ENCODE results near the gene PEAK1.
A peak's percentile ranks its signal among the peaks of the same experiment; 100 is the strongest.

The PEAK1 gene

DNA sequence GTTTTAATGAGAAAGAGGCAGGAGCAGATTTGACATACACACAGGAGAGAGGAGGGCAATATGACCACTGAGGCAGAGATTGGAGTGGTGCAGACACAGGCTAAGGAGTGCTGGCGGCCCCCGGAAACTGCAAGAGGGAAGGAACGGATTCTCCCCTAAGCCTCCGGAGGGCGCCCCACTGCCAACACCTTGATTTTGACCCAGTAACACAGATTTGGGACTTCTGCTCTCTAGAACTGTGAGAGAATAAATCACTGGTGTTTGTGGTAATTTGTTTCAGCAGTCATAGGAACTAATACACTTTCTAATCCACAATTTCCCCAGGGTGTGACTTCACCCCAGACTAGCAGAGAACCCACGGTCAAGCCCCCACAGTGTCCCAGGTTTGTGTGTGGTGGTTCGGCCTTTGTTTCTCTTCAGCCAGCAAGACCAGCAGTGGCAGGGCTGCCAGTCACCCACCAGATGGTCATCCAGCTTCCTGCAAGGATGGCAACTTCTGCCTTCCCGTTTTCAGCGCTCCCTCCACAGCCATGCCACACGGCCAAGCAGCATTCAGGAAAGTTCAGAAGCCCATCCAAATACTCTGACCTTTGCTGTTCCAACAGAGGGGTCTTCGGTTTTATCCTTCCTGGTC lies 325.4 kb downstream of the PEAK1 start:
- no peak for DNase-seq (ENCODE audit: low read depth)

DNA sequence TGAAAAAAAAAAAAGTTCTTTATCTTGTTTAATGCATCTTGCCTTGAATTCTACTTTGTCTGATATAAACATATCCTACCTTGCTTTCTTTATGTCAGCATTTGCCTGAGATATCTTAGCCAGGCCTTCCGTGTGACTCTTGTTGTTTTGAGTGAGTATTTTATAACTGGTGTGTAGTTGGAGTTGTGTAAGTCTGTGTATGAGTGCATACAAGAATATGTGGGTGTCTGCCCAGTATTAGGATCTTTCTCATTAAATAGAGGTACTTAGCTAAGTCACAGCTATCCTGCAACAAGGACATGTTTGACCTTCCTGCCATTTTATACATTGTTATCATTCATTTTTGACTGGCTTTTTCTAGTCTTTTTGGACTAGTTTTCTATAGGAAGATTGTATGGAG lies 326.5 kb downstream of the PEAK1 start:
- no peak for DNase-seq (ENCODE audit: low read depth)

DNA sequence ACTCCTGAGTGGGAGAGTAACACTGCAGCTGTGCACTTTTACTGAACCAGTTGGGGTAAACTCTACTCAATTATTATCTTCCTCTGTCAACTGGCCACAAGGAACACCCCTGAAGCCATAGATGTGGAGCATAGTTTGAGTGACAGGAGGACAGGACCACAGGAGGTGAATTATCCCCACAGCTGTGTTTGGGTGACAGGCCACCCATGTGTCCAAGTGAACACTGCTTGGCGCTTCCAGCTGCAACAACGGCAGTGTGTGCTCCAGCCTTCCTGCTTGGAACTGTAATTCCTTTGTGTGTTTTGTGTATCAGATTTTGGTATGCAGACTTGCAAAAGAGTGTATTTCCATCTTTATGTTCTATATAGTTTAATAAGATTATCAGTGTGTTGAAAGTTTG lies 328.8 kb downstream of the PEAK1 start:
- DNase-seq (ENCODE audit: low read depth): no peak

DNA sequence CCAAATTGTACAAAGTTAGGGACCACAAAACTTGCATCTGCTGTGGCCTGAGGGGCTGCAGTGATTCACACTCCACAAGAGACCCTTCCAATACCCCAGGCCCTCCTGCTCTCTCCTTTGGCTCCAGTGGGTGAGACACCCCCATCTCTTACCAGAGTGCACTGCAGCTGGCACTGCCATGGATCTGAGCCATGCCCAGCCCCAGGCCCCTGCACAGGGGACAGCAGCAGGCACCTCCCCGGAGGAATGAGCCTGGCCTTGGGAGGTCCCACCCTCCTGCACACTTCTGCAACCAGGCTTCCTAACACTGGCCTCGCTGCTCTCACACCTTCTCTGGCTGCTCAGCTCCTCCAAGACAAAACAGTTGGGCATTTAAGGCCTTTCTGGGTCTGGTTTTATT lies 332.7 kb downstream of the PEAK1 start:
- no peak for DNase-seq (ENCODE audit: low read depth)

DNA sequence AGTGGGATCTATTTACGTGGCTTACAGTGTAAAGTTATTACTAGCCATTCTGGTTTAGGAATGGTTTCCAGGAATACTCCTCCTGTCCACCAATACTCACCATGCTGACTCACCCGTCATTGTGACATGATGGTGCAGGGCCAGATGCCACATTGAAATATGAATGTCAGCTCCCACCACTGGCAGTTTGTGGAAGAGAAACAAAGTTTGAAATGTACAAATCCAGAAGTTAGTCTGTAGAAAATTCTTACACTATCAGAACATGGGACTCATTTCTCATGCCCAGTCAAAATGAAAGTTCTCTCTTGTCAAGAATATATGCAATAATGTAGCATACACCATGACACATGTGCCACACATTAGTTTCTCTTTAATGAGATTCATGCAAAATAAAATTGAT lies 334.6 kb downstream of the PEAK1 start:
- no peak for DNase-seq (ENCODE audit: low read depth)

DNA sequence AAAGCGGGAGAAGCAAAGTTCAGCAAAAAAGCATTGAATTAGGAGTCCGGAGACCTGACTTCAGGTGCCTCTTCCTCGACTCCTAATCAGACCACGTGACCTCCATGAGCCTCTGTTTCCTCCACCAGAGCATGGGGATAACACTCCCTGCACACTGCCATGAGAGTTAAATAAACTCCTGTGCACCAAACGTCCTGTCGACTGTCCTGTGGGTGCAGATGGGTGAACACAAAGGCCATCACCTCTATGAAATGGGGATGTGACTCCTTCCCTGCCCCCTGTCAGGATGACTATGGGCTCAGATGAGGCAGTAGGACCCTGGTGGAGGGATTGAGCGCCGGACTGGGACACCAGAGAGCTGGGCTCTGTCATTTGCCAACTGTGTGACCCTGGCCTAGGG lies 335.5 kb downstream of the PEAK1 start:
- DNase-seq (ENCODE audit: low read depth): no peak

DNA sequence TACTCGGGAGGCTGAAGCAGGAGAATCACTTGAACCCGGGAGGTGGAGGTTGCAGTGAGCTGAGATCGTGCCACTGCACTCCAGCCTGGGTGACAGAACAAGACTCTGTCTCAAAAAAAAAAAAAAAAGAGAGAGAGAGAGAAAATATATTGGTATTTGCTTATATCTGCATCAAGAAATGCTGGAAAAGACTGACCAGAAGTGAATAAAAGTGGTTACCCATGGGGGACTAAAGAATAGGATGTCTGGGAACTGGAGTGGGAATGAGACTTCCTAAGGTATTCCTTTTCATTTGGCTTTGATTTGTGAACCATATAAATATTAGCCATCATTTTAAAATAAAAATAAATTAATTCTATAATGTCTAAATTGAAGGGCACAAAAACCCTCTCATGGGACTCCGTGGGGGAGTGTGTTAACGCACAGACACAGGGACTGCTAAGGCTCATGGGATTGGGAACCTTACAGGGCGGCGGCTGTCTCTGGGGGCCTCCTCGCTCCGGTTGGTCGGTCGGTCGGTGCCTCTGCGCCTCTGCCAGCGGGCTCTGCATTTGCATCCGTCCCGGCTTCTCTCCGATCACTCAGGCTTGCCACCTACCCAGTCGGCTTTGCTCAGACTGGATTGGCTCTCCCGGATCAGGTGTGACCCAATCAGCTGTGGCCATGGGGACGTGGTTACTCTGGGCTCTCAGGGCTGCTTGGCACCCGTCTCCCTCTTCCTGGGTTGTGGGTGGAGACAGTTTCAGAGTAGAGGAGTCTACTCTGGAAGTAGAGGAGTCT lies 336.3 kb downstream of the PEAK1 start:
- DNase-seq (ENCODE audit: low read depth): peak; percentile 55

DNA sequence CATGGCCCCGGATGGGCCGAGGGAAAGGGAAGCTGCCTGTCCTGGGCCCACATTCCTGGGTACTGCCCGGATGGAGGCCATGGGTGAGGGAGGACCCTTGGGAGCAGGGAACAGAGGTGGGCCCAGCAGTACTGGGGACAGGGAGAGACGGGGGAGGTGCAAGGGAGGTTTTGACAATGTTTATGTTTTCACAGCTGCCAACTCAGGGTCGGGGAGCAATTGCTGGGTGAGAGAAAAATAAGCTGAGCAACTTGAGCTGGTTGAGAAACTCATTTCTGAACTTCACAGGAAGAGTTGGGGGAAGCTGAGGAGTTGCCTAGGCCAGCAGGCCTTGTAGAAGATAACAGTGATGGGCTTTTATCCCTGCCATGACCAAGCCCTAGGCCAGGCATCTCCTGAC lies 337.9 kb downstream of the PEAK1 start:
- DNase-seq (ENCODE audit: low read depth): no peak

DNA sequence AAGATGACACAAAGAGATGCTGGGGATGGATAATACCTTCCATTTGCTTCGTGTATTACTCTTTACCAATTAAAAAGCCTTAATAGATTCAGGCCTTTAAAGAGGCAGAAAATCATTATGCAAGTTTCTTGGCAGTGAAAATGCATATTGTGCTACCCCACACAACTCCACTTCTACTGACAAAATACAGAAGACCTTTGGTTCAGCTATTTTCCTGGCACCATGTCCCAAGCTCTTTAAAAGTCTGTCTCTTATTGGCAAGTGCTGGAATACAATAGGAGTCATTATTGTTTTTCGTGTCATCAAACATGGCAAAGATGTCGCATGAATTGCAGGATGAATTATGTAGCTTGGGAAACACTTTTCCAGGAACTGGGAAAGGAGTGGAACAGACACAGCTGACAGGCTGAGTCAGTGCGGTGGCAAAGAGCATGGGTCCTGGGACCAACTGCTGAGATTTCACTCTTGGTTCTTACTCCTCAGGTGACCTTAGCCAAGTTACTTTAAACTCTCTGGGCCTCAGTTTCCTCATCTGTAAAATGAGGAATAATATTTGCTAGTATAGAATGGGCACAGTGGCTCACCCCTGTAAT lies 343.5 kb downstream of the PEAK1 start:
- no peak for DNase-seq (ENCODE audit: low read depth)

DNA sequence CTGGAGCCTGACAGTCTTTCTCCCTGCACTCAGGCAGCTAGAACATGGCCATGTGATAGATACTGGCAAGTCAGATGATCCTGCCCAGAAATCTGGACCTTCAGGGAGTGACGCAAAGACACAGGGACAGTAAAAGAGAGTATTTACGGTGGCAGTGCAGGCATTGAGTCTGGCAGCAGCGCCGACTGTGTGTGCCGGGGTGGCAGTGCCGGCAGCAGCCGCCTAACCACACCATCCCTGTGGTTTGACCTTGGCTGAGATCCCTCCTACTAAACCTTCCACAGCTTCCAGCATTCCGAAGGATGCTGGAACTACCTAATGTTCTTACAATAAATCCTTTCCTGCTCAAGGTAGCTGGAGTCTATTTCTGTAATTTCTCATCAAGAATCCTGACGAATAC lies 344.4 kb downstream of the PEAK1 start:
- DNase-seq (ENCODE audit: low read depth): no peak

DNA sequence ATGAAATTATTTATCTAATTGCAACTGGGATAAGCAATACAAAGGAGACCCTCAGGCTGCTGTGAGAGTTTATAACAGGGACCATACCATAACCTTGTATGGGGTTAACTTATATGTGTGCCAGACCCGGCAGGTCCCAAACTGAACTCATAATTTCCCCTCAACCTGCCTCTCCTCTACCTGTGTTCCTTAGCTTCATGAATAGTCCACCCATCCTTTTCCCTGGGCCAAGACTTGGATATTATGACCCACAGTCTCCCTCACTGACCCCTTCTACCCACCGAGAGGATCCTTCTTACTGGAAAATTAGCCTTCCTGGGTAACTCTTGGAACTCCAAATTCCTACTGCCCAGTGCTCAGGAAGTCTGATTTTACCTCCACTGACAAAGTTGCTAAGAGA lies 345.6 kb downstream of the PEAK1 start:
- DNase-seq (ENCODE audit: low read depth): no peak

DNA sequence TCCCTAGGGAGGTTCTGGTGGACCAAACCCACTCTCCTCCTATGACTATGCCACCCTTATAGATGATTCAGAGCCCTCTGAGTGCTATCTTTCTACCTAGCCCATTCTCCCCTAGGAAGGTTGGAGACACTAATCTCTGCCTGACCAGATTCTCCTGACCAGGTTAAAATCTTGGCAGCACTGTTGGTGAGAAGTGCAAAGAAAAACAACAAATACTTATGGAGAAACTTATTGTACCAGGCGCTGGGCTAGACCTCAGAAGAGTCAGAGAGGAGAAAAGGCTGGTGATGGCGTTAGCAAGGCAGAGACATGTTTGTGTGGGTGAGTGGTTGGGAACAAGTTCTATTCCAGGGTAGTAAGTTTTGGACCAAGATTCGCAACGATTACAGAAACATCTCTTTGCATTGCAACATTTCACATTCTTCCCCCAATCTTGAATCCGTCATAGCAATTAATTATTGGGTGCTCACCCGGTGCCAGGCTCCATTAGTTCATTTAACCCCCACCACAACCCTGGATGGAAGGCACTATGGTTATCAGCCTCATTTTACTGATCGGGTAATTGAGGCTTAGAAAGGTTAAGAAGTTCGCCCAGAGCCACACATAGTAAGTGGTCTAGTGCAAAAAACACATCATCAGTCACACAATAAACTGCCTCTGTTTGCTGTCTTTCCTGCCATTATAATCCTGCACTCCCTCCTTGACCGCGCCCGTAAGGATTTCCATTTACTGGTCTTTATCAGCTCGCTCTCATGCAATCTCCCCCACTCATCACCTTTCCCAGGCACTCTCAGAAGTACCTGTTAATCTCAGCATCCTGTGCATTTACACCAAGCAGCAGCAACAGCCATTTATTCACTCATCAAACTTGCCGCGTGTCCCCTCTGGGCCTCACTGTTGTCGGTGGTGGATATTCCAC lies 348.3 kb downstream of the PEAK1 start:
- DNase-seq (ENCODE audit: low read depth): no peak

DNA sequence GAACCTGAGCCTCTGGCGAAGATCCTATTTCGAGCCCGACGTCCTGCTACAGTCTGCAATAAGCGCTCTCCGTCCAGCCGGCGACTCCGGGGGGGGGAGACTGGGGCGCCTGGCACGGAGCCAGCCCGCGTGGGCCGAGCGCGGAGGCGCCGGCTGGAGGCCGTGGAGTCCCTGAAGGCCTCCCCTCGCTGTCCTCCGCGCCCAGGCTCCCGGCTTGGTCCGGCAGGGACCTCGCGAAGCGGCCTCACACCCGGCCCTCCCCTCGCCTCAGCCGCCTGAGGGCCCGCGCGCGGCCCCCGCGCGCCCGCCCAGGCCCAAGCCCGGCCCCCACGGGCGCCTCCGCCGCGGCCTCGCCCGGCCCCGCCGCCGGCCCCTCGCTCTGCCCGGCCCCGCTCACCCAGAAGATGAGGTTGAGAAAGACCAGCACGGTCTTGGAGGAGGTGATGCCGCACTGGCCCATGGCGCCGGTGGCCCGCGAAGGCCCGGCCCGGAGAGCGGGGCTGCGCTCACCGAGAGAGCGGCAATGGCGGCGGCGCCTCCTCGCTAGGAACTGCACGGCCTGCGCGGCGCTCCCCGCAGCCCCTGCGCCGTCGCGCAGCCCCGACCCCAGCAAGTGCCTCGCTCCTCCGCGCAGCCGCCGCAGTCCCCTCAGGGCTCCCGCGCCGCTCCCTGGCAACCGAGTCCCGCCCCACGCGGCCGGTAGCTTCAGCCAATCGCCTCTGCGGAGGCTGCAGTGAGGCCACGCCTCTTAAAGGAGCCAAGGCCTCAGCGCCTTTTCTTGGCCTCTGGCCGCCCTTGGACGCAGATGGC lies 349.2 kb downstream of the PEAK1 start, which contains the start of gene TSPAN3:
TSPAN3 (minus strand) TSS at position 615 of the 810 bp plus-strand sequence; CDS start at position 460, 155 bp downstream.
- peak; percentile 90 for DNase-seq (ENCODE audit: low read depth)

DNA sequence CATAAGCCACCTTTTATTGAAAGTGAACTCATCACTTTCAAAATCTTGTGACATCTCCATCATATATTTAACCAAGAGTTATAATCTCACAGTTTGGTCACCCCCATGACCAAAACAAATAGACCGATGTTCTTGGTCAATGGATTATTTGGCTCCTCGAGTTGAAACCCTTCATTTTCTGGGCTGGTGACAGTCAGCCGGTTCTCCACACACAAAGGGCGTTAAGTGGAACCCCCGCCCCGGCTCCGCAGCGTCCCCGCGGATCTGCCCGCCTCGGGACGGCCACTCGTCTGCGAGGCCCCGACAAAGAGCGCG lies 349.8 kb downstream of the PEAK1 start:
- DNase-seq (ENCODE audit: low read depth): no peak

DNA sequence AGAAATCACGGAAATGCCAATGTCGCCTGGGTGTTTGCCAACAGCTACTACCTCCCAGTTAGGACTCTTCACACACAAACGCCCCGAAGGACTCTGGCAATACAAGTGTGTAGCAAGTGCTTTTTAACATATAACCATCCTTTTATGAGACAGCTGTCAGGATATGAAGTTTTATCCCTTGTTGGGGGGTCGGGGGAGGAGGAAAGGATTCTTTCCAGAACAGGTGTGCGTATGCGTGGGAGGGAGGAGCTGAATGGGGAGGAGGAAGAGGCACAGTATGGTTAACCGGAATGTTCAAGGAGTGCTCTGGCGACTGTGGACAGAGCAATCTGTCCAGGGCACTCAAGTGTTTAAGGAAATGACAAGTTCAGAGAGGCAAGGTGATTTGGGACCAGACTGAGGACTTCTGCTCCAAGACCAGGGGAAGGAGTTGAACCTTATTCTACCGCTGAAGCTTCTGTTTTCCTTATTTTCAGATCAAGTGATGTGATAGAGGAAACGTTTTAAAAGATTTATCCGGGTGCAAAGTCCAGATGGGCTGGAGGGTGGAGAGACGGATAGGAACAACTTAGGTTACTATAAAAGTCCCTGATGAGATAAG lies 350.3 kb downstream of the PEAK1 start:
- no peak for DNase-seq (ENCODE audit: low read depth)

DNA sequence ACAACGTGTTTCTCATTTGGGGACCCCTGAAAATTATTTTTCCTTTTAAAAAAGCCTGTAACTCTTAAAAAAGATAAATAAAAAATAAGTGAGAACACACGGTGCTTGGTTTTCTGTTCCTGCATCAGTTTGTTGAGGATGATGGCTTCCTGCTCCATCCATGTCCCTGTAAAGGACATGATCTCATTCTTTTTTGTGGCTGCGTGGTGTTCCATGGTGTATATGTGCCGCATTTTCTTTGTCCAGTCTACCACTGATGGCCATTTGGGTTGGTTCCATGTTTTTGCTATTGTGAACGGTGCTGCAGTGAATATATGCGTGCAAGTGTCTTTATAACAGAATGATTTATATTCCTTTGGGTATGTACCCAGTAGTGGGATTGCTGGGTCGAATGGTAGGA lies 351.3 kb downstream of the PEAK1 start:
- no peak for DNase-seq (ENCODE audit: low read depth)

DNA sequence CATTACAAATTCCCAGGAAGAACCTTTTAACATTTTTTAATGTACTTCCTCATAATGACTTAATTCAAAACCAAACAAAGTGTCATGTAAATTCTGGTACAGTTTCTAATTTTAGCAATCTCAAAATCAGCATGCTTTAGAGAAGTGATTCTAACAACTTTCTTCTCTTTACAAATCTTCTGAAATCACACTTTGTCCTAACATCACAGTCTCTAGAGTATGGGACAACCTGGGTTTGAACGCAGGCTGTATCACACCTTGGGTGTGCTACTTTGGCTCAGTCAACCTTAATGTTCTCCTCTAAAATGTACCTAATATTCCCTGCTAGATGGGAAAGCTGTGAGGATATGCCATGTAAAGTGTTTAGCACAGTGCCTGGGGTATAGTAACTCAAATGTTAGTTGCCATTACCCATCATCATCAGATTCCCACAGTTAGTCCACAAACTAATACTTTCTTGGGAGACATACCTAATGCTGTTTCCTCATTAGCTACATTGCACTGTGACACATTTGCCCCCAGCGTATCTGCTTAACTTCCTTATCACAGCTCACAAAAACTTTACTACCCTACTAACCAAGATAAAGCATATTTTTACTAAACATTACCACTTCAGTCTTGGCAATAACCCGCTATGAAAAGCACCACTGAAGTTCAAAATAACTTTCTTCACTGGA lies 352.1 kb downstream of the PEAK1 start:
- DNase-seq (ENCODE audit: low read depth): no peak

DNA sequence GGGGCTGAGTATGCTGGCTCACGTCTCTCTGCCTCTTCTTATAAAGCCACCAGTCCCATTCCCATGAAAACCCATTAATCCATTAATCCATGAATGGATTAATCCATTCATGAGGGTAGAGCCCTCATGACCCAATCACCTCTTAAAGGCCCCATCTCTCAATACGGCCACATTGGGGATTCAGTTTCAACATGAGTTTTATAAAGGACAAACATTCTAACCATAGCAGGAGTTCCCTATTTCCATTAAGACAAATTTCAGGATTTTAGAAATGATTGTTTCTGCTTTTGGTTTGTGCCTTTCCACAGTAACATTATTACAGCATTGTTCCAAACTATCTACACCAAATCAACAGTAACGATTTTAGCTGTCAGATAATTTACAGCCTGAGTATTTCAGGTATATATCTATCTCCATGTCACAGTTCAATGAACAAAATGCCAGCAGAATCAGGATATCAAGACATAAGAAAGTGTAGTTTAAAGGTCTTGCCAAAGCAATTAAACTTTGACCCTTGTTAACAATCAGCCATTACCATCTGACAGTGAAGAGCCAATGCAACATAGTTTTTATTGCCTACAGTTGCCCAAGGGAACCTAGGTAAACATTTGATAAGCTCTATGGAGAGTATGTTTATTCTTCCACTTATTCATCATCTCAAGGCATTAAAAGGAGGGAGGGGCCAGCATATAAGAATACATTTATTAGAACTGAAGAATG lies 352.8 kb downstream of the PEAK1 start:
- DNase-seq (ENCODE audit: low read depth): no peak

DNA sequence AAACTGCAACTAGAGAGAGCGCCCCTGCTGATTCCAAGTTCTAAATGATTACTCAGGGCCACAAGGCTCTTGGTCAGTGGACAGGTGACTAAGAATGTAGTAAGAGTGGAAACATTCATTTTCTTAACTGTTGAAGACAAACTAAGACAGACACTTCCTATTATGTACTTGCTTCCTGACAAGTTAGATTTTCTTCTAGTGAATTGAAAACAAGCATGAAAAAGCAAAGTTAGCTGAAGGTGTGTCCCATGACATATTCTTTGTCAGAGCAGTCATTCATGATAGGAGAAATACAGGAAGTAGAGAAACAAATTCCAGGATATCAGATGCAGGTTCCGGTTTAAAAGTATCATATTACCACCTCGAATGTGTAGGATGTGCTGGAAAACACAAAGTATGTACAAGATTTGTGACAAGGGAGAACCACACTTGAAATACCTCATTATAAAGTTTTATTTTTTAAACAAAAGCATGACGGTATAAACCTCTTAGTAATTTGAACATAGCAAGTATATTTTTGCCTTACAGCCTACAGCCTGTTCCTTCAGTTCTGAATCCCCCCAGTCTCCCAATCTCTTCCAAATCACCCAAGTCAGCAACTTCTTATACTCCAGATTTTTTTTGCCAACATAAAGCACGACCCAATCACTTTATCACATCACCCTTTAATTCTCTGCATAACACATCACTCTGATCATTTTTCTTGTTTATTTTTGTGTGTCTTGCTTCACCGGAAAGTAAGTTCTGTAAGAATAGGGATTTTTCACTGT lies 355.2 kb downstream of the PEAK1 start:
- no peak for DNase-seq (ENCODE audit: low read depth)
